ENCODE data around the gene CADM1.

- TF ChIP-seq CTCF (IDR thresholded peaks at IDR 0.05) (no peak), POLR2A (IDR thresholded peaks at IDR 0.05) (no peak), POLR2AphosphoS5 (IDR thresholded peaks at IDR 0.05) (no peak)
Observed at GRCh38 chr11:115247953-115248352, 256.3 kb downstream of the CADM1 start.

Measured in prostate gland (tissue), 2 donors.